Mesenchymal stem cell (in vitro differentiated cells and primary cell): ENCODE data around the gene NRXN3.

ENCODE experiments used
- DNase-seq: peaks from one replicate; pipeline ENCODE4 v3.0.0-alpha.2; 2013
- H2AFZ ChIP-seq: one replicate; pipeline ENCODE4 v1.6.1; 2013; ENCODE audit warnings: low read depth, mild to moderate bottlenecking, control low read depth, inconsistent platforms, low read length, moderate library complexity
- H2AK5ac ChIP-seq: 2 replicates; pipeline ENCODE4 v1.6.1; 2013; ENCODE audit warnings: low read length, moderate library complexity, mild to moderate bottlenecking, inconsistent platforms; ENCODE audit not compliant: severe bottlenecking
- H2BK120ac ChIP-seq: one replicate; pipeline ENCODE4 v1.6.1; 2013; ENCODE audit warnings: low read depth, mild to moderate bottlenecking, inconsistent platforms, low read length, moderate library complexity
- H2BK12ac ChIP-seq, 2 experiments: one replicate each; pipeline ENCODE4 v1.6.1; 2013; ENCODE audit warnings: inconsistent platforms in 2 of 2, low read length in 2 of 2, mild to moderate bottlenecking in 2 of 2, moderate library complexity in 2 of 2, control low read depth in 1 of 2
- H2BK15ac ChIP-seq: one replicate; pipeline ENCODE4 v1.6.1; 2013; ENCODE audit warnings: mild to moderate bottlenecking, low read depth, inconsistent platforms; ENCODE audit not compliant: poor library complexity, severe bottlenecking
- H2BK5ac ChIP-seq: 2 replicates; pipeline ENCODE4 v1.6.1; 2013; ENCODE audit warnings: low read depth, mild to moderate bottlenecking, low read length, control low read depth, inconsistent platforms; ENCODE audit not compliant: poor library complexity, severe bottlenecking
- H3K14ac ChIP-seq, 2 experiments: one replicate each; pipeline ENCODE4 v1.6.1; 2013; ENCODE audit warnings: inconsistent platforms in 2 of 2, low read length in 2 of 2, control low read depth in 1 of 2, mild to moderate bottlenecking in 1 of 2, moderate library complexity in 1 of 2
- H3K18ac ChIP-seq, 2 experiments: one replicate each; pipeline ENCODE4 v1.6.1; 2013; ENCODE audit warnings: inconsistent platforms in 2 of 2, low read length in 2 of 2, control low read depth in 1 of 2, low read depth in 1 of 2, mild to moderate bottlenecking in 1 of 2
- H3K23ac ChIP-seq, 2 experiments: one replicate each; pipeline ENCODE4 v1.6.1; 2013; ENCODE audit warnings: inconsistent platforms in 2 of 2, low read length in 2 of 2, mild to moderate bottlenecking in 2 of 2, moderate library complexity in 2 of 2, control low read depth in 1 of 2
- H3K27ac ChIP-seq: 2 replicates; pipeline ENCODE4 v1.5.1; 2013; ENCODE audit warnings: mild to moderate bottlenecking, moderate library complexity, low read length, control low read depth, inconsistent platforms; ENCODE audit not compliant: poor library complexity, severe bottlenecking
- H3K27me3 ChIP-seq, 2 experiments: 2 replicates each; pipeline versions ENCODE4 v1.6.1 to v1.7.0; 2013; ENCODE audit warnings: low read length in 2 of 2, mild to moderate bottlenecking in 2 of 2, moderate library complexity in 2 of 2, control low read depth in 1 of 2, inconsistent platforms in 1 of 2; ENCODE audit not compliant: control insufficient read depth in 1 of 2, insufficient read depth in 1 of 2
- H3K36me3 ChIP-seq, 2 experiments: 2 replicates each; pipeline versions ENCODE4 v1.6.1 to v1.7.0; 2013; ENCODE audit warnings: low read length in 2 of 2, control low read depth in 1 of 2, inconsistent platforms in 1 of 2, low read depth in 1 of 2, mild to moderate bottlenecking in 1 of 2; ENCODE audit not compliant: insufficient read depth in 2 of 2, control insufficient read depth in 1 of 2
- H3K4ac ChIP-seq, 2 experiments: one replicate each; pipeline ENCODE4 v1.6.1; 2013; ENCODE audit warnings: inconsistent platforms in 2 of 2, low read length in 2 of 2, mild to moderate bottlenecking in 2 of 2, moderate library complexity in 2 of 2, control low read depth in 1 of 2, low read depth in 1 of 2
- H3K4me1 ChIP-seq: 2 replicates; pipeline ENCODE4 v1.6.1; 2013; ENCODE audit warnings: low read depth, low read length, control low read depth; ENCODE audit not compliant: control insufficient read depth, insufficient read depth
- H3K4me2 ChIP-seq: 2 replicates; pipeline ENCODE4 v1.6.1; 2013; ENCODE audit warnings: low read length, mild to moderate bottlenecking, inconsistent platforms; ENCODE audit not compliant: poor library complexity, severe bottlenecking
- H3K4me3 ChIP-seq, 2 experiments: 2 replicates each; pipeline versions ENCODE4 v1.5.1 to v1.7.0; 2013; ENCODE audit warnings: low read length in 2 of 2, mild to moderate bottlenecking in 2 of 2, control low read depth in 1 of 2, low read depth in 1 of 2; ENCODE audit not compliant: insufficient read depth in 1 of 2
- H3K79me1 ChIP-seq: replicated peaks from 2 replicates; pipeline ENCODE4 v1.6.1; 2013; ENCODE audit warnings: mild to moderate bottlenecking, control low read depth, low read length, inconsistent platforms; ENCODE audit not compliant: poor library complexity, severe bottlenecking
- H3K9ac ChIP-seq: 2 replicates; pipeline ENCODE4 v1.7.0; 2013; ENCODE audit warnings: mild to moderate bottlenecking, low read length, moderate library complexity
- H3K9me3 ChIP-seq: 2 replicates; pipeline ENCODE4 v1.7.0; 2013; ENCODE audit warnings: mild to moderate bottlenecking, low read length; ENCODE audit not compliant: control insufficient read depth
- H4K8ac ChIP-seq: one replicate; pipeline ENCODE4 v1.6.1; 2013; ENCODE audit warnings: inconsistent platforms, mild to moderate bottlenecking, low read length, moderate library complexity
- H4K91ac ChIP-seq: one replicate; pipeline ENCODE4 v1.6.1; 2013; ENCODE audit warnings: mild to moderate bottlenecking, low read length, inconsistent platforms
- WGBS: methylation state at CpG from one replicate; pipeline ENCODE4 v1.1.7; 2013; ENCODE audit warnings: mixed read lengths; 5-methylcytosine and 5-hydroxymethylcytosine counted together

NRXN3 gene

GRCh38 chr14:78316786-78317185, 146.6 kb downstream of the NRXN3 start:
- H3K9ac ChIP-seq: no peak overlapping the region
- H4K8ac ChIP-seq: no peak overlapping the region
- H3K4ac ChIP-seq: no peak overlapping the region
- H3K23ac ChIP-seq: no peak overlapping the region
- H3K4me2 ChIP-seq: no peak overlapping the region
- H3K4me1 ChIP-seq: no peaks in the 10 kb centered on the region
- no peak overlapping the region for H4K91ac ChIP-seq
- H2BK120ac ChIP-seq: no peak overlapping the region
- H3K79me1 ChIP-seq: no peaks in the 10 kb centered on the region
- no peak overlapping the region for H3K4me3 ChIP-seq
- no peak overlapping the region for H2AK5ac ChIP-seq
- no peak for DNase-seq
- H2AFZ ChIP-seq: no peak overlapping the region
- no peak overlapping the region for H3K18ac ChIP-seq
- no peaks in the 10 kb centered on the region for H3K9me3 ChIP-seq
- no peaks in the 10 kb centered on the region for H3K36me3 ChIP-seq
- peaks cover 0 to 11% of the 10 kb centered on the region in 2 experiments for H3K27me3 ChIP-seq
- H2BK15ac ChIP-seq: no peak overlapping the region
- H3K27ac ChIP-seq: no peak overlapping the region
- no peak overlapping the region for H3K14ac ChIP-seq
- WGBS: 68% methylated on average over 3 of the region's 3 CpGs
- H2BK12ac ChIP-seq: no peak overlapping the region
- no peak overlapping the region for H2BK5ac ChIP-seq

- no peaks in the 10 kb centered on the region for H3K36me3 ChIP-seq
- no peak overlapping the region for H3K4me3 ChIP-seq
- H3K4me1 ChIP-seq: no peaks in the 10 kb centered on the region
- DNase-seq: no peak
- no peak overlapping the region for H3K9ac ChIP-seq
- peak overlapping the region; percentile 12 for H2BK15ac ChIP-seq
- H3K27me3 ChIP-seq: peaks cover 0 to 11% of the 10 kb centered on the region in 2 experiments
- 67% methylated on average over 2 of the region's 2 CpGs for WGBS
- no peak overlapping the region for H2AK5ac ChIP-seq
- H2BK12ac ChIP-seq: no peak overlapping the region
- H3K9me3 ChIP-seq: no peaks in the 10 kb centered on the region
- no peak overlapping the region for H3K23ac ChIP-seq
- no peak overlapping the region for H4K8ac ChIP-seq
- H2AFZ ChIP-seq: no peak overlapping the region
- no peak overlapping the region for H3K18ac ChIP-seq
- H3K14ac ChIP-seq: no peak overlapping the region
- H2BK120ac ChIP-seq: no peak overlapping the region
- H4K91ac ChIP-seq: no peak overlapping the region
- H3K4ac ChIP-seq: no peak overlapping the region
- no peak overlapping the region for H3K27ac ChIP-seq
- H3K4me2 ChIP-seq: no peak overlapping the region
- no peak overlapping the region for H2BK5ac ChIP-seq
- H3K79me1 ChIP-seq: no peaks in the 10 kb centered on the region
These were observed 149.2 kb downstream of the NRXN3 start for GRCh38 chr14:78319406-78319805.

- no peak overlapping the region for H3K4me2 ChIP-seq
- no peaks in the 10 kb centered on the region for H3K36me3 ChIP-seq
- H3K27ac ChIP-seq: no peak overlapping the region
- no peak overlapping the region for H2BK15ac ChIP-seq
- H2BK5ac ChIP-seq: no peak overlapping the region
- H2AK5ac ChIP-seq: no peak overlapping the region
- no peaks in the 10 kb centered on the region for H3K9me3 ChIP-seq
- no peak overlapping the region for H4K8ac ChIP-seq
- DNase-seq: no peak
- H4K91ac ChIP-seq: no peak overlapping the region
- H3K4ac ChIP-seq: no peak overlapping the region
- no peak overlapping the region for H2BK120ac ChIP-seq
- WGBS: 32% methylated on average over 11 of the region's 12 CpGs
- H2BK12ac ChIP-seq: no peak overlapping the region
- no peak overlapping the region for H3K9ac ChIP-seq
- no peak overlapping the region for H3K23ac ChIP-seq
- no peak overlapping the region for H3K14ac ChIP-seq
- peaks cover 0 to 11% of the 10 kb centered on the region in 2 experiments for H3K27me3 ChIP-seq
- no peak overlapping the region for H2AFZ ChIP-seq
- no peak overlapping the region for H3K18ac ChIP-seq
- H3K4me1 ChIP-seq: no peaks in the 10 kb centered on the region
- H3K4me3 ChIP-seq: no peak overlapping the region
- H3K79me1 ChIP-seq: no peaks in the 10 kb centered on the region
These were observed 149.9 kb downstream of the NRXN3 start for GRCh38 chr14:78319887-78320635.

- Histone ChIP-seq H3K14ac (no peak overlapping the region), H3K9me3 (no peaks in the 10 kb centered on the region), H4K8ac (no peak overlapping the region), H3K4ac (no peak overlapping the region), H3K36me3 (no peaks in the 10 kb centered on the region), H2BK12ac (no peak overlapping the region), H3K27ac (no peak overlapping the region), H2BK15ac (no peak overlapping the region), H3K4me2 (no peak overlapping the region), H3K27me3 (peaks cover 0 to 11% of the 10 kb centered on the region in 2 experiments), H3K79me1 (no peaks in the 10 kb centered on the region), H3K23ac (no peak overlapping the region), H3K9ac (no peak overlapping the region), H3K4me1 (no peaks in the 10 kb centered on the region), H2AK5ac (no peak overlapping the region), H3K4me3 (no peak overlapping the region), H3K18ac (no peak overlapping the region), H2AFZ (no peak overlapping the region), H4K91ac (no peak overlapping the region), H2BK120ac (no peak overlapping the region), H2BK5ac (no peak overlapping the region)
- no peak for DNase-seq
- WGBS: no CpG with 5 or more reads among the region's 1 CpG
These were observed 154.2 kb downstream of the NRXN3 start for GRCh38 chr14:78324353-78324752.
